ENCODE data around the gene PRR5L. TPM values are rescaled to one million over a fixed set of nuclear protein-coding genes. Genes with fewer than 3 reads are reported as not detected.
A peak's percentile ranks its signal among the peaks of the same experiment; 100 is the strongest.

PRR5L gene
- total and polyA plus RNA-seq, 5 donors from 2014 or later = 0.76 to 15.1 (median 1.1) TPM; not detected in 1

DNA sequence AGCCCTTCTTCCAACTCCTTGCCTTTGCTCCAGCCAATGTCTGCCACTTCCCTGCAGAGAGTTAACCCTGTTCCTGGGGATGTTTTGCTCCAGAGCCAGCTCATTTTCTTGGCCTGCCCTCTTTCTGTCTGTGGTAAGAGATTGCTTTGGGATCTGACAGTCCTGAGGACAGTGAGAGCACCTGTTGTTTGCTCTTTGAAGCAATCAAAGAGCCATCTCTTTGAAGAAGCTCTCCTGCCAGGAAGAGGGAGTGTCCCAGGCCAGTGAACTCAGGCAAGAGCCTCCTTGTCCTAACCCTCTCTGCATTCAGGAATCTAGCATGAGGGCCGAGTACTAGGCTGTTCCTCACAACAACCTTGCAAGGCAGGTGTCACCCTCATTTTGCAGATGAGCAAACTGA, 171.8 kb downstream of the PRR5L start:
- Histone ChIP-seq H3K4me3 (ENCODE audit: low read depth, low read length) (no peak overlapping the region), H3K9me3 (ENCODE audit: control insufficient read depth in 2 of 2, low read length in 2 of 2) (no peaks in the 10 kb centered on the region), H3K27me3 (ENCODE audit: control insufficient read depth, insufficient read depth, low read length) (no peaks in the 10 kb centered on the region), H3K4me1 (ENCODE audit: control insufficient read depth, insufficient read depth, low read length, poor library complexity, severe bottlenecking) (no peaks in the 10 kb centered on the region), H3K27ac (ENCODE audit: insufficient read depth, low read length, poor library complexity, severe bottlenecking) (no peak overlapping the region), H3K36me3 (ENCODE audit: control insufficient read depth, insufficient read depth, low read length) (no peaks in the 10 kb centered on the region)
- Mint-ChIP-seq H3K4me3 (no peak overlapping the region), H3K36me3 (no peaks in the 10 kb centered on the region), H3K4me1 (no peaks in the 10 kb centered on the region), H3K27me3 (peaks cover 5% of the 10 kb centered on the region), H3K27ac (no peak overlapping the region), H3K9me3 (no peaks in the 10 kb centered on the region)
- ATAC-seq (ENCODE audit: low read depth in 2 of 2) = no peak
- no peak for DNase-seq

DNA sequence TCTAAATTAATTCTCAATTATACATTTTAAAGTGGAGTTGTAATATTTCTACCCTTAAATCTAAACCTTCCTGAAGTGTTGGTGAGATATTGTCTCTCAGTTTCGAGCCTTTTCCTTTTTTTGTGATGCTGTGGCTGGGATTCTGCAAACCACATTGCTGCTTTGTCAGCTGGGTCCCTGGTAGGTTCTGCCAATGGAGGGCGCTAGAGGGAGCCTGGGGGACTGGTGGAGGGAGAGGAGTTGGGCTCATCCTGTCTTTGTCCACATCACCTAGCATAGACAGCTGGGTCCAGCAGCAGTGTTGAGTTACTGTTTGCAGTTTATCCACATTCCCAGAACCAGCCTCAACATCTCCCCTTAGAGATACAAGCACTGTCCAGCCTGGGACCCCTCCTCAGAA, 173.0 kb downstream of the PRR5L start:
- Mint-ChIP-seq H3K27ac (peak overlapping the region in 1 of 3 donors; percentile 62), H3K4me3 (no peak overlapping the region), H3K9me3 (no peaks in the 10 kb centered on the region), H3K4me1 (no peaks in the 10 kb centered on the region), H3K36me3 (peaks cover 6% of the 10 kb centered on the region), H3K27me3 (peaks cover 5% of the 10 kb centered on the region)
- no peak overlapping the region for H3K27ac ChIP-seq (ENCODE audit: insufficient read depth, low read length, poor library complexity, severe bottlenecking)
- no peaks in the 10 kb centered on the region for H3K36me3 ChIP-seq (ENCODE audit: control insufficient read depth, insufficient read depth, low read length)
- no peaks in the 10 kb centered on the region for H3K9me3 ChIP-seq (ENCODE audit: control insufficient read depth in 2 of 2, low read length in 2 of 2)
- no peaks in the 10 kb centered on the region for H3K4me1 ChIP-seq (ENCODE audit: control insufficient read depth, insufficient read depth, low read length, poor library complexity, severe bottlenecking)
- DNase-seq (no peak), ATAC-seq (ENCODE audit: low read depth in 2 of 2) (no peak)
- H3K4me3 ChIP-seq (ENCODE audit: low read depth, low read length) = no peak overlapping the region
- H3K27me3 ChIP-seq (ENCODE audit: control insufficient read depth, insufficient read depth, low read length) = no peaks in the 10 kb centered on the region

- no peak for DNase-seq
- ATAC-seq (ENCODE audit: low read depth in 2 of 2) = no peak
- peaks cover 5% of the 10 kb centered on the region for H3K27me3 Mint-ChIP-seq
- no peak overlapping the region for H3K4me3 ChIP-seq (ENCODE audit: low read depth, low read length)
- H3K9me3 ChIP-seq (ENCODE audit: control insufficient read depth in 2 of 2, low read length in 2 of 2) = no peaks in the 10 kb centered on the region
- no peaks in the 10 kb centered on the region for H3K27me3 ChIP-seq (ENCODE audit: control insufficient read depth, insufficient read depth, low read length)
- H3K9me3 Mint-ChIP-seq = no peaks in the 10 kb centered on the region
- H3K36me3 ChIP-seq (ENCODE audit: control insufficient read depth, insufficient read depth, low read length) = no peaks in the 10 kb centered on the region
- H3K36me3 Mint-ChIP-seq = peaks cover 6% of the 10 kb centered on the region
- H3K4me1 Mint-ChIP-seq = no peaks in the 10 kb centered on the region
- peak overlapping the region in 1 of 3 donors; percentile 5 for H3K27ac Mint-ChIP-seq
- no peak overlapping the region for H3K27ac ChIP-seq (ENCODE audit: insufficient read depth, low read length, poor library complexity, severe bottlenecking)
- no peaks in the 10 kb centered on the region for H3K4me1 ChIP-seq (ENCODE audit: control insufficient read depth, insufficient read depth, low read length, poor library complexity, severe bottlenecking)
- H3K4me3 Mint-ChIP-seq = no peak overlapping the region
These were observed 174.1 kb downstream of the PRR5L start for GRCh38 chr11:36469881-36470802.

DNA sequence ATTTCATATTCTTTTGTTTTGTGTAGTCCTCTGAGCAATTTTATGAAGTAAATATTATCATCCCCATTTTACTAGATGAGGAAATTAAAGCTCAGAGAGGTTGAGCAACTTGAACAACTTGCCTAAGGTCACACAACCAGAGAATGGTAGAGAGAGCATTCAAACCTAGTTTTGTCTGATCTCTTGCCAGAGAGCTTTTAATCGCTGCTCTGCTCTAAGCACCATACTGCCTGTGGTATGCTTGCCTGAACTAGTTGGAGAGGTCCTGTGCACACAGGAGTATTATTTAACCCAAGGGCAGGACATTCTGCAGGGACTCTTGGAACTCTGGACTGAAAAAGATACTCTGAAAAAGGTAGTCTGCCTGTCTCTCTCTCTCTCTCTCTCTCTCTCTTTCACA, 175.5 kb downstream of the PRR5L start:
- H3K27ac Mint-ChIP-seq = no peak overlapping the region
- no peak for DNase-seq
- no peak overlapping the region for H3K27ac ChIP-seq (ENCODE audit: insufficient read depth, low read length, poor library complexity, severe bottlenecking)
- H3K36me3 Mint-ChIP-seq = peaks cover 9% of the 10 kb centered on the region
- no peaks in the 10 kb centered on the region for H3K27me3 Mint-ChIP-seq
- no peaks in the 10 kb centered on the region for H3K9me3 ChIP-seq (ENCODE audit: control insufficient read depth in 2 of 2, low read length in 2 of 2)
- no peaks in the 10 kb centered on the region for H3K27me3 ChIP-seq (ENCODE audit: control insufficient read depth, insufficient read depth, low read length)
- no peak overlapping the region for H3K4me3 ChIP-seq (ENCODE audit: low read depth, low read length)
- ATAC-seq (ENCODE audit: low read depth in 2 of 2) = no peak
- no peak overlapping the region for H3K4me3 Mint-ChIP-seq
- no peaks in the 10 kb centered on the region for H3K4me1 Mint-ChIP-seq
- H3K9me3 Mint-ChIP-seq = no peaks in the 10 kb centered on the region
- H3K4me1 ChIP-seq (ENCODE audit: control insufficient read depth, insufficient read depth, low read length, poor library complexity, severe bottlenecking) = no peaks in the 10 kb centered on the region
- no peaks in the 10 kb centered on the region for H3K36me3 ChIP-seq (ENCODE audit: control insufficient read depth, insufficient read depth, low read length)

GRCh38 chr11:36475192-36475591, 179.1 kb downstream of the PRR5L start:
- H3K4me1 ChIP-seq (ENCODE audit: control insufficient read depth, insufficient read depth, low read length, poor library complexity, severe bottlenecking) = no peaks in the 10 kb centered on the region
- Mint-ChIP-seq H3K4me3 (no peak overlapping the region), H3K4me1 (peaks cover 0 to 2% (median 0%) of the 10 kb centered on the region in 4 donors), H3K9me3 (no peaks in the 10 kb centered on the region), H3K36me3 (peaks cover 9% of the 10 kb centered on the region), H3K27me3 (no peaks in the 10 kb centered on the region), H3K27ac (no peak overlapping the region)
- H3K9me3 ChIP-seq (ENCODE audit: control insufficient read depth in 2 of 2, low read length in 2 of 2) = no peaks in the 10 kb centered on the region
- no peaks in the 10 kb centered on the region for H3K27me3 ChIP-seq (ENCODE audit: control insufficient read depth, insufficient read depth, low read length)
- ATAC-seq (ENCODE audit: low read depth in 2 of 2) = no peak
- no peaks in the 10 kb centered on the region for H3K36me3 ChIP-seq (ENCODE audit: control insufficient read depth, insufficient read depth, low read length)
- H3K4me3 ChIP-seq (ENCODE audit: low read depth, low read length) = no peak overlapping the region
- H3K27ac ChIP-seq (ENCODE audit: insufficient read depth, low read length, poor library complexity, severe bottlenecking) = no peak overlapping the region
- DNase-seq = no peak

- DNase-seq = peak in 2 of 3 donors; percentile 14 to 44
- ATAC-seq (ENCODE audit: low read depth in 2 of 2) = no peak
- Mint-ChIP-seq H3K27ac (no peak overlapping the region), H3K36me3 (peaks cover 5% of the 10 kb centered on the region), H3K27me3 (no peaks in the 10 kb centered on the region), H3K4me1 (peaks cover 0 to 2% (median 0%) of the 10 kb centered on the region in 4 donors), H3K9me3 (no peaks in the 10 kb centered on the region), H3K4me3 (no peak overlapping the region)
- Histone ChIP-seq H3K27me3 (ENCODE audit: control insufficient read depth, insufficient read depth, low read length) (no peaks in the 10 kb centered on the region), H3K36me3 (ENCODE audit: control insufficient read depth, insufficient read depth, low read length) (no peaks in the 10 kb centered on the region), H3K4me3 (ENCODE audit: low read depth, low read length) (no peak overlapping the region), H3K9me3 (ENCODE audit: control insufficient read depth in 2 of 2, low read length in 2 of 2) (no peaks in the 10 kb centered on the region), H3K4me1 (ENCODE audit: control insufficient read depth, insufficient read depth, low read length, poor library complexity, severe bottlenecking) (no peaks in the 10 kb centered on the region), H3K27ac (ENCODE audit: insufficient read depth, low read length, poor library complexity, severe bottlenecking) (no peak overlapping the region)
These were observed 182.7 kb downstream of the PRR5L start for GRCh38 chr11:36478700-36479329.

- Histone ChIP-seq H3K9me3 (ENCODE audit: control insufficient read depth in 2 of 2, low read length in 2 of 2) (no peaks in the 10 kb centered on the region), H3K27me3 (ENCODE audit: control insufficient read depth, insufficient read depth, low read length) (no peaks in the 10 kb centered on the region), H3K27ac (ENCODE audit: insufficient read depth, low read length, poor library complexity, severe bottlenecking) (no peak overlapping the region), H3K36me3 (ENCODE audit: control insufficient read depth, insufficient read depth, low read length) (peaks cover 10% of the 10 kb centered on the region), H3K4me3 (ENCODE audit: low read depth, low read length) (no peak overlapping the region), H3K4me1 (ENCODE audit: control insufficient read depth, insufficient read depth, low read length, poor library complexity, severe bottlenecking) (no peaks in the 10 kb centered on the region)
- Mint-ChIP-seq H3K36me3 (peaks cover 15% of the 10 kb centered on the region), H3K4me1 (peaks cover 0 to 2% (median 0%) of the 10 kb centered on the region in 4 donors), H3K27ac (no peak overlapping the region), H3K9me3 (no peaks in the 10 kb centered on the region), H3K4me3 (no peak overlapping the region), H3K27me3 (no peaks in the 10 kb centered on the region)
- ATAC-seq (ENCODE audit: low read depth in 2 of 2) (no peak), DNase-seq (no peak)
These were observed 184.7 kb downstream of the PRR5L start for GRCh38 chr11:36480833-36481232.
